Stimulated activated CD8-positive, alpha-beta memory T cell treated with anti-CD3 and anti-CD28 coated beads, Interleukin-15, amount 100 ng/mL, for 24 hours (primary cell): ENCODE measurements around the gene FAM53A.

ENCODE experiments used
- DNase-seq: peaks from one replicate; pipeline ENCODE4 v3.0.0-alpha.2; 2020; ENCODE audit warnings: low read depth

Gene FAM53A

GRCh38 chr4:1623821-1624518, 60.1 kb downstream of the FAM53A start:
- DNase-seq = no peak

DNA sequence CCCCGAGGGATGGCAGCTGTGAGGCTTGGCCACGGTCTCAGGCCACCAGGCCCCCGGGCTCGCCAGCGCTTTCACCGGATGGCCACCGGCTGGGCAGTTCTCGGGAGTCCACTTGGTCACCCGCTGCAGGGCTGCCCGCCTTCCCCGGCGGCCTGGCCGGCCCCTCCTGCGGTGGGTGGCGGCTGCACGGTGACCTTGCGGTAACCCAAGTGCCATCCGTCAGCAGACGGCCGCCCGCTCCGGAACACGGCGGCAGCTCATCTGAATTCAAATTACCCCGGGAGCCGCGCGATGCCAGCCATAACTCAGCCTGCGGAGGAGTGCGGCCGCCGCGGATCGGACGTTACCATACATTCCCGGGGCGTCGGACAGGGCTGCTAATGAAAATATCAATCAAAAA, 60.7 kb downstream of the FAM53A start:
- no peak for DNase-seq

DNA sequence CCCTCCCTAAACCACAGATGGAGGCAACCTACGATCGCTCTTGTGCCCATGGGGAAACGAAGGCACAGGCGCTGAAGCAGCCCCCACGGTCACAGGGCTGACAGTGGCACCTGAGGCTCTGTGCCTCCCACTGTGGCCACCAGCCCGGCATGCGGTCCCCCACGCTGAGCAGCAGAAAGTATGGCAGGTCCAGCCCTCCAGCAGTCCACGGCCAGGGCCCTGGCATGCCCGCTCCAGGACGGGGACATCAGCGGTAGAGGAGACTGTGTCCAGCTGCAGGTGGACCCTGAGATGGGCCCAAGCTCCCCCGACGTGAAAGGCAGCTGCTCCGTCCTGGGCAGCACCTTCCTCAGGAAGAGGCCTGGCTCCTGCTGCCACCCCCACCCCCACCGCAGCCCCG, 61.2 kb downstream of the FAM53A start:
- no peak for DNase-seq

DNA sequence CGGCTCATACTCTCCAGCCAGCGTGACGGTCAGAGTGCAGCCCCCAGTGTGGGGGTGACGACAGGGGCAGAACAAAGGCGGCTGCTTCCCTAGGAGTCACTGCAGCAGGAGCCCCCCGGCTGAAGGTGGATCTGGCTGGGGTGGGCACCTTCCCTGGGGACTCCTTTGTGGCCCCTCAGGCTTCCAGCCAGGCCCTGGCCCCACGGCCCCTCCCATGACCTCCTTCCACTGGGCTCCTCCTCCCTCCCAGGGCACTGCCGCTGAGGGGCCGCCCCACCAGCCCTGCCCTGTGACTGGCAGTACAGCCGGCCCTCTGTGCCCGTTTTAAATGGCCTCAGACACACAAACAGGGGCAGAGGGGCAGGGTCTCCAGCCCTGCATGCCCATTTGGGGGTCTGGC, 61.9 kb downstream of the FAM53A start:
- no peak for DNase-seq

- DNase-seq = no peak
Observed at GRCh38 chr4:1621526-1621925, 62.6 kb downstream of the FAM53A start.

DNA sequence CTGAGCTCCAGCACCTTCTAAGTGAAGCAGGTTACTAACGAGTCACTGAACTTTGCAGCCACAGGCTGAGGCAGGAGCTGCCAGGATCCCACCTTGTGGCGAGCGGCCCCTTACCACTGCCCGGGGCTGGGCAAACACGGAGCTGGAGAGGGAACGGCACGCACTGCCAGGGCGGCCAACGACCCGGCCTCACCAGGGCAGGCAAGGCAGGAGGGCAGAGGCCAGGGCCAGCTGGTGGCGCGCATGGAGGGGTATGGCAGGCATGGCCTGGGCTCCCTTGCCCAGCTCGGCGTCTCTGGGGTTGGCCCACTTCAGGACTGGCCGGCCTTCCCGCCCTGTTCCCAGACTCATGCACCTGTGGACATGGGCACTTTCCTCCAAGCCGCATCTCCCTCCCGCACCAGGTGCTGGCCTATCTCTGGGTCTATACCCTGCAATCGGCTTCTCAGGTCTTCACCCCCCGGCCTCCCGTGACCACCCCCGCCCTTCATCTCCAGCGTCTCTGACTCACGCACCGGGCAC, 64.9 kb downstream of the FAM53A start:
- no peak for DNase-seq

DNA sequence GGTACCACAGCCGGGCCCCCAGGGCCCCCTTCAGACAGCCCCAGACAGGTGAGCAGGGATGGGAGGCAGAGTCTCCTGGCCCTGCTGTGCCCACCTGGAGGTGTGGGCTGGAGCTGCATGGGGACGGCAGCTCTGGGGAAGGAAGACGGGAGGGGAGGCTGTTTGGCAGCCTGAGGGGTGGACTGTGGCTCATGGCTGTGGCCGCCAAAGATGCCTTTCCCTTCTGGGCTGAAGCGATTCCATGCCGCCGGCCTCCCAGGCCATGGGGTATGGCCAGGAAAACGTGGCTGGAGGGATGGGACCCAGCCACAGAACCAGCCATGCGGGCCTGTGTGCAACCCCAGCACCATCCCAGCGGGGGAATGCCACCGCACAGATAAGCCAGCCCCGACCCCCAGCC, 65.7 kb downstream of the FAM53A start:
- no peak for DNase-seq

- DNase-seq = no peak
Observed at GRCh38 chr4:1616557-1616930, 67.6 kb downstream of the FAM53A start.

- no peak for DNase-seq
Observed at GRCh38 chr4:1615786-1616556, 68.1 kb downstream of the FAM53A start.

DNA sequence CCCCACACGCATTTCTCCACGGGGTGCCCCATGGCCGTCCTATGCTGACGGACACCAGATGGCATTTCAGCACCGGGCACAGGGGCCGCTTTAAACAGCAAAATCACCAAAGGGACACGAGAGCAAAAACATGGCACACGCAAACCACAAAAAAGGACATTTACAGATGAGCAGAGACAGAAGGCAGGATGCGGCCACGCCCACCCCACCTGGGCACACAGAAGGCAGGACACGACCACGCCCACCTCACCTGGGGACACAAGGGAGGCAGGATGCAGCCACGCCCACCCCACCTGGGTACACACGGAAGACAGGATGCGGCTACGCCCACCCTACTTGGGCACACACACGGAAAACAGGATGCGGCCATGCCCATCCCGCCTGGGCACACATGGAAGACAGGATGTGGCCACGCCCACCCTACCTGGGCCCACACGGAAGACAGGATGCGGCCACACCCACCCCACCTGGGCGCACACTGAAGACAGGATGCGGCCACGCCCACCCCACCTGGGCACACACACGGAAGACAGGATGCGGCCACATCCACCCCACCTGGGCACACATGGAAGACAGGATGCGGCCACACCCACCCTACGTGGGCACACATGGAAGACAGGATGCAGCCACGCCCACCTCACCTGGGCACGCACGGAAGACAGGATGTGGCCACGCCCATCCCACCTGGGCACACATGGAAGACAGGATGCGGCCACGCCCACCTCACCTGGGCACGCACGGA, 69.1 kb downstream of the FAM53A start:
- DNase-seq = no peak

DNA sequence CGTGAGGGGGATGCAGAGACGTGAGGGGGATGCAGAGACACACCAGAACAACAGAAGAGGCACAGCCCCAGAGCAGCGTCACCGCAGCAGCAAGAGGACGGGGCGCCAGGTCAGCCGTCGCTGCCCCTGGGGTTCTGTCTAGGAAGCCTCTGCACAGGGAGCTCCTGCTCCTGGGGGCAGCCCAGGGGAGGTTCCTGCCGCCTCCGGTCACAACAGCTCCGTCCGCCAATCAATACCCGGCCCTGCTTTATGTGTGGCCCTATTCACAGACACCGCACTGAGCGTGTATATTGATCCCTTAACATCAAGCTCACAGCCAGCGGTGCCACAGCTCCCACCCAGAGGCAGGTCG, 69.6 kb downstream of the FAM53A start:
- DNase-seq = no peak

GRCh38 chr4:1614049-1614448, 70.1 kb downstream of the FAM53A start:
- DNase-seq = no peak

GRCh38 chr4:1613099-1613495, 71.0 kb downstream of the FAM53A start:
- DNase-seq = no peak

DNA sequence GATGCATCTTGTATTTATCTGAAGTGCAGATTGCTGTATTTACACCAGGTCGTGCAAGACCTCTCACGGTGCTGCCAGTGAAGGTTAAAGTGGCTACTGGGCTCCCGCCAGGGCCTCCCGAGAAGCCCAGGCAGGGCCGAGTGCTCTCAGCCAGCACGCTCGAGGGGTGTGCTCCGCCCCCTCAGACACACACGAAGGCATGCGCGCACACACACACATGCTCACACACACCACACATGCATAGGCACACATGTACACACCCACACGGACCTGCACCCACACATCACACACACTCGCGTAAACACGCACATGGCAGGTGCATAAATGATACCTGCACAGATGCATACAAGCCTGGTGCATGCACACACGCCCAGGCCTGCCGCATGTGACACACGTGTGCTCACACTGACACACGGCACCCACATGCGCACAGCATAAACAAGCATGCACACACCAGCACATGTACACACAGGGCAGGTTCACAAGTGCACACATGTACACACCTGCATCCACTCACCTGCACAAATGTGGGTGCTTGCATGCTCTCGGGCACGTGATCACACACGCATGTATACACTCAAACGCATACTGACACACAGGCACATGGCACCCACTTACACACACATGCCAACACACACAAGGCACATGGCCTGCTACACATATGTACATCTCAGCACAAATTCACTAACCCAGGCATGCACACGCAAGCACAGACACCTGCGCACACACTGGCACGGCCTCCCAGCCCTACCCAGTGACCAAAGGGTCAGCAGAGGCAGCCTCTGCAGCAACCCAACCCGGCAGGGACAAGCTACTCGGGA, 71.6 kb downstream of the FAM53A start:
- DNase-seq = no peak

DNA sequence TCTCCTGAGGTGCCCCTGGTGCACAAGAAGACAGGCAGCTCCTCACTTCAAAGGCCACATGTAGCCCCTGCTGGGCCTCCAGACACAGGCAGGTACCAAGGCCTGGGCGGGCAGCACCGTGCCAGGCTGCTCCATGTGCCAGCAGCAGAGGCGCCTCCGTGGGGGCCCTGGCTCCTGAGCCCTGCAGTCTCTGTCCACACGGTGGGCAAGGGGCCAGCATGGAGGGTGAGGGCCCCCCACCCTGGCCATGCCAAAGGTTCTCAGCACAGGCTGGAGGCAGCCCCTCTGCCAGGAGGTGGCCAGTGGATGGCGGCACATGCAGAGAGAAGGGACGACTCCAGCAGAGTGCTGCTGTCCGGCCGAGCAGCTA, 72.6 kb downstream of the FAM53A start:
- no peak for DNase-seq

DNA sequence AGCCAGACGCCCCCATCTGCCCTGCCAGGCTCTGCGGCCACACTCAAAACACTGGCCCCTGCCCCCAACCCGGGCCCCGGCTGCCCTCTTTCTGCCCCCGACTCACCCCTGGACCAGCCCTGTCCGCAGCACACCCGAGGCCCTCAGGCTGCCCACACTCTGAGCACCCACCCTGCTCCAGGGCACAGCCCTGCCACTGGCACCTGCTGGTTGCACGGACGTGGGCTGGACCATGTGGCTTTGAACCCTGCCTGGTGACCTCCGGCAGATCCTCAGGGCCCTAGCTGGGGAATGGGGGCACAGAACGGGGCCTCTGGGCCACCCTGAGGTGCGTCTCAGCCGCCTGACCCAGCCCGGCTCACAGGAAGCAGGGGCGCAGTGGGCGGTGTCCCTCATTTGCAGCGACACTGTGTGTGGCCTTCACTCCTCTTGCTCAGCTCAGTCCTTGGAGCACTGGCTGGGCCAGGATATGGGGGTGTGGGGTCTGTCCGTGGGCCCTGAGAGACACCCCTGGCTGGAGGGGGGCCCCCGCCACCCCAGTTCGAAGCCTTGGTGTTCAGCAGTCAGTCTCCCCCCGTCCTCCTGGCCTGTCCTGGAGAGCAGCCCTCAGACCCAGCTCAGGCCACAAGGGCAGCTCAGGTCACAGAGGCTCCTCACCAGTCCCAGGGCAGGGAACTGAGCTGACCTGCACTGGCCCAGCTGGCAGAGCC, 73.2 kb downstream of the FAM53A start:
- no peak for DNase-seq

DNA sequence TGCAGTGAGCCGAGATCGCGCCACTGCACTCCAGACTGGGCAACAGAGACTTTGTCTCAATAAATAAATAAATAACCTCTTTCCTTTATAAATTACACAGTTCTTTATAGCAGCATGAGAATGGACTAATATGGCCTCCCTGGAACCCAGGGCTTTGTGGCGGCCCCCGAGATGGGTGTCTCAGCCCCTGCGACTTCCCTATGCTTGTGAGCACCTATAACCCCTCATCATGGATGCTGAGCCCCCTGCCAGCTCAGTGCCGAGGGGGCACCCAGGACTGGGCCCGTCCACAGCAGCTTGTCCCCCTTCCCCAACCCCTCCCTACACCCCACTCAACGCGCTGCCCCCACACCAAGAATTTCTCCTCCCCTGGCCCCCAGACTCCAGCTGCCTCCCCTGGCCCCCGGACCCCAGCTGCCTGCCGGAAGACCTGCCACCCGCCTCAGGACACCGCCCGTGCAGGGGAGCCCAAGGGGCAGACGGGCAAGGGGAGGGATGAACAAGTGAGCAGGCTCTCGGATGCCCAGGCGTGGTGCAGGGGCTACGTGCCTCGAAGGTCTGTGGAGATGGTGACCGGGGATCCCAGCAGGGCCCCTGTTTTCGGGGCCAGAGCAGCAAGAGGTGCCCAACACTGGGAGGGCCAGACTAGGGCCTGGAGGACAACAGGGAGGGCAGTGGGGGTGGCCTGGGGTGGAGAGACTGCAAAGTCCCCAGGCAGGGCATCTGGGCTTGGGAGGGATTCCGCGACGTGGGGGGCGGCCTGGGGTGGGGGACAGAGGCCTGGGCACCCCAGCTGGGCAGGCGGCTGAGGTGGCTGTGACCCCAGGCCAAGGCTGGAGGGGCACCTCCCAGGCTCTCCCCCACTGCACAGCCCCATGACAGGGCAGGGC, 74.0 kb downstream of the FAM53A start:
- no peak for DNase-seq

DNA sequence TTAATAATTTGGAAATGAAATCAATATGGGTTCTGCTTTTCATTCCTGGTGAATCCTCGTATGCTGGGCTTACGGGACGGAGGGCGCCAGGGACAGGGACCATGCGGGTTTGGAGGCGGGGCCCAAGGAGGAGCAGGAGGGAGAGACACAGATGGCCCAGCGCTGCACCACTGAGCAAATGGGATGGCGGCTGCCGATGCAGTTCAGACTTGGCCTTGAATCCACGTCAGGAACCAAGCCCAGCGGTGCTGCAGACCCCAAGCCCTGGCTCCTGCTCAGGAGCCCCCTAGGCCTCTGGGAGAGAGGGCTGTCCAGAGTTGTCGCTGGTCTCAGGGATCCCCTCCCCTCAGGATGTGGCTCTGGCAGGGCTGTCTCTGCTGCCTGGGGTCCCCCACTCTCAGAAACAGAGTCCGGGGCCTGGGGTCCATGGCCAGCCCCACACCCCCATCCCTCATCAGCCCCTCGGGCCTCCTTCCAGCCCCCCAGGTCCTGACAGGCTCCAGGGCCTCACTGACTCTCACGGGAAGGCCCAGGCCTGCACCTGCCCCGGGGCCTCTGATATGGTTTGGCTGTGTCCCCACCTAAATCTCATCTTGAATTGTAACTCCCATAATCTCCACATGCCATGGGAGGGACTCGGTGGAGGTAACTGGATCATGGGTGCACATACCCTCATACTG, 75.2 kb downstream of the FAM53A start:
- no peak for DNase-seq

GRCh38 chr4:1608196-1608820, 75.8 kb downstream of the FAM53A start:
- DNase-seq = no peak
